Neural crest cell (in vitro differentiated cells): ENCODE measurements around the gene INTS6. TPM values are rescaled to one million over a fixed set of nuclear protein-coding genes. Genes with fewer than 3 reads are reported as not detected.

Source experiments
- DNase-seq: peaks from one replicate; pipeline ENCODE4 v3.0.0; 2021; ENCODE audit warnings: low read depth, mixed read lengths, low spot score
- H3K27ac Mint-ChIP-seq: one replicate; pipeline ENCODE4 v1.8.0; 2021; ENCODE audit warnings: mild to moderate bottlenecking, mixed read lengths; ENCODE audit not compliant: unreplicated experiment
- H3K27me3 Mint-ChIP-seq: 2 replicates; pipeline ENCODE4 v1.8.0; 2021; ENCODE audit warnings: low read depth, mild to moderate bottlenecking, mixed read lengths
- H3K36me3 Mint-ChIP-seq: 2 replicates; pipeline ENCODE4 v1.8.0; 2021; ENCODE audit warnings: low read depth, mild to moderate bottlenecking, mixed read lengths
- H3K4me1 Mint-ChIP-seq: 2 replicates; pipeline ENCODE4 v1.8.0; 2021; ENCODE audit warnings: mixed read lengths
- H3K4me3 Mint-ChIP-seq: one replicate; pipeline ENCODE4 v1.8.0; 2021; ENCODE audit warnings: mild to moderate bottlenecking, mixed read lengths
- H3K9me3 Mint-ChIP-seq: 2 replicates; pipeline ENCODE4 v1.8.0; 2021; ENCODE audit warnings: mixed read lengths
- total RNA-seq: library from RNA; stranded (reverse); gene quantifications from 2 replicates; pipeline ENCODE4 v1.2.1, GENCODE V29; 2021
- TF ChIP-seq, protein P1 (sequence below): fragments of 200-600 bp; sonication (generic); conservative IDR thresholded peaks from 2 replicates; pipeline ENCODE4 v1.5.0; 2021; ENCODE audit warnings: antibody characterized with exemption, mild to moderate bottlenecking

Gene INTS6
- total RNA-seq, 1 donor from 2014 or later, result 38.1 TPM

DNA sequence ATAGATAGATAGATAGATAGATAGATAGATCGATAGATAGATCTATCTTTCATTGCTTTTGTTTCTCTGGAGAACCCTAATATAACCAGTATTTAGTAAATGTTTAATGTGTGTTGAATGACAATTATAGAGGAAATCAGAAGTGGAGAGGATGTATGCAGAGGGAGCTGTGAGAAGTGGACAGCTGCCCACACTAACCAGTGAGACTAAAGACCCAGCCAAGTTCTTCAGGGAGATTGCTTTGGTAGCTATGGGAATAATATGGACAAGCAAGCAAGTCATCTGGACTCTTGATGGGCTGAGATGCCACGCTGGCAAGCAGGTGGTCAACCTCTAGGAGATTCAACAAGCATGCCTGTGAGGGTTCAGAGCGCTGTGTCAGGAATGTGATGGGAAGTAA is 14.9 kb upstream of the INTS6 start:
- Mint-ChIP-seq H3K4me1 (no peaks in the 10 kb centered on the region), H3K27me3 (no peaks in the 10 kb centered on the region), H3K4me3 (no peak overlapping the region), H3K36me3 (no peaks in the 10 kb centered on the region), H3K9me3 (no peaks in the 10 kb centered on the region), H3K27ac (no peak overlapping the region)
- no peak for DNase-seq
- TF ChIP-seq, protein P1, sequence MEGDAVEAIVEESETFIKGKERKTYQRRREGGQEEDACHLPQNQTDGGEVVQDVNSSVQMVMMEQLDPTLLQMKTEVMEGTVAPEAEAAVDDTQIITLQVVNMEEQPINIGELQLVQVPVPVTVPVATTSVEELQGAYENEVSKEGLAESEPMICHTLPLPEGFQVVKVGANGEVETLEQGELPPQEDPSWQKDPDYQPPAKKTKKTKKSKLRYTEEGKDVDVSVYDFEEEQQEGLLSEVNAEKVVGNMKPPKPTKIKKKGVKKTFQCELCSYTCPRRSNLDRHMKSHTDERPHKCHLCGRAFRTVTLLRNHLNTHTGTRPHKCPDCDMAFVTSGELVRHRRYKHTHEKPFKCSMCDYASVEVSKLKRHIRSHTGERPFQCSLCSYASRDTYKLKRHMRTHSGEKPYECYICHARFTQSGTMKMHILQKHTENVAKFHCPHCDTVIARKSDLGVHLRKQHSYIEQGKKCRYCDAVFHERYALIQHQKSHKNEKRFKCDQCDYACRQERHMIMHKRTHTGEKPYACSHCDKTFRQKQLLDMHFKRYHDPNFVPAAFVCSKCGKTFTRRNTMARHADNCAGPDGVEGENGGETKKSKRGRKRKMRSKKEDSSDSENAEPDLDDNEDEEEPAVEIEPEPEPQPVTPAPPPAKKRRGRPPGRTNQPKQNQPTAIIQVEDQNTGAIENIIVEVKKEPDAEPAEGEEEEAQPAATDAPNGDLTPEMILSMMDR, result no peak

DNA sequence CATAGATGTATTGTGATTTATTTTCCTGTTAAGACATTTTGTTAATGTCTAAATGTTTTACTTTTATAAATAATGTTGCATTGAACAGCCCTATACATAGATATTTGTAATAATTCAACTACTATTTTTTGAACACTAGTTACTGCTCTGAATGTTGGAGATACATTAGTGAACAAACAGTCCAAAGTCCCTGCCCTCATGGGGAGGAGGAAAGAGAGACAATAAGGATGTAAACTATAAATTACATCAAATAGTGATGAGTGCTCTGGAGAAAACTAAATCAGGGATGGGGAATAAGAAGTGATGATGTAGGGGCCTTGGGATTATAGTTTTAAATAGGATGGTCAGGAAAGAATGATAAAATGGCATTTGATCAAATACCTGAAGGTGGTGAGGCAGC is 12.3 kb upstream of the INTS6 start:
- no peak for DNase-seq
- no peak overlapping the region for H3K4me3 Mint-ChIP-seq
- no peaks in the 10 kb centered on the region for H3K27me3 Mint-ChIP-seq
- TF ChIP-seq, protein P1, result no peak
- no peaks in the 10 kb centered on the region for H3K36me3 Mint-ChIP-seq
- H3K9me3 Mint-ChIP-seq, result no peaks in the 10 kb centered on the region
- H3K4me1 Mint-ChIP-seq, result no peaks in the 10 kb centered on the region
- no peak overlapping the region for H3K27ac Mint-ChIP-seq

DNA sequence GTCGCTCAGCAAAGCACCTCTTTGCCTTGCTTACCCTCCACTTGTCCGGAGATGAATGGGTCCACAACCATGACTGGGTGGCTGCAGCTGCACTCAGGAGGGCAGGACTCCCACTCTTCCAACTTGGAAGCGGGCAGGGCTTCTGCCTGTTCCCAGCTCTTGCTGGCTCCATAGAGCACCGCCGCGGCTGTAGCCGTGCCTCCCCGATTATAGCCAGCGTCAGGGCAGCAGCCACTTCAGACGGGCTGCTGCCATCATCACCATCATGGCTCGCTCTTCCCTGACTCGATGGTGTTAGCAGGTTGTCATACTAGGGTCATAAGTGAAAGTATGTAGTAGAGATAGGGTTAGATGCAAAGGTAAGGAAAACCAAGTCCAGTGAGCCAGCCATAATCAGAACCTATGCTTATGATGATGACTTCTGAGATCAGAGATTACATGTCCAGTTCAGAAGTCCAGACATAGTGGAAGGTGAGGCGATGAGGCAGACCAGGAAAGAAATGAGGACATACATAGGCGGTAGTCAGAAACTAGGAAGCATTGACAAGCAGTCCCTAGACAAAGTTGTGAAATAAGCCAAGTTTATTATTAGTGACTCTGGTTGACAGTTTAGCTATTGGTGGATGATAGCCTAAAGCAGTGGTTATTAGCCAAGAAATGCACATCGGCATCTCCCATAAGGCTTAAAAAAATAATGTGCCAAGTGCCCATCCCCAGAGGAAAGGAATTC is 4.4 kb upstream of the INTS6 start:
- TF ChIP-seq, protein P1, result no peak
- H3K9me3 Mint-ChIP-seq, result peaks cover 2% of the 10 kb centered on the region
- no peak for DNase-seq
- no peak overlapping the region for H3K27ac Mint-ChIP-seq
- H3K4me1 Mint-ChIP-seq, result peaks cover 20% of the 10 kb centered on the region
- peaks cover 14% of the 10 kb centered on the region for H3K36me3 Mint-ChIP-seq
- H3K4me3 Mint-ChIP-seq, result peak overlapping the region; percentile 0
- H3K27me3 Mint-ChIP-seq, result peaks cover 2% of the 10 kb centered on the region

DNA sequence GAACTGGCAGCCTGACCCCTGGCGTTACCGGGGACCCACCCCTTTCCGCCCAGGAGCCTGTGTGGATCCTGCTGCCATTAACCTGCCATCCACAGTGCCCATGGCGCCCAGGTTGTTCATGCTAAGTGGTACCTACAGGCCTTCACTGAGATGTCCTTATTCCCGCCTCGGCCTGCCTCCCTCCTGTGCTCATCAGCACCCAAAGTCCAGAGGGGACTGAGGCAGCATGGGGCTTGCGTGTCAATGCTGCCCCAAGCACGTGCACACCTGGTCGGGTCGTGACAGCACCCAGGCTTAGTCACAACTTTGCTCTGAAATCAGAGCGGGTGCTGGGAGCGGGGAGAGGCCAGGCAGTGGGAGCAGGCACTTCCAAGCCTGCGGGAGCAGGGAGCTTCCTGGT is 3.7 kb upstream of the INTS6 start:
- H3K4me1 Mint-ChIP-seq, result peaks cover 20% of the 10 kb centered on the region

DNA sequence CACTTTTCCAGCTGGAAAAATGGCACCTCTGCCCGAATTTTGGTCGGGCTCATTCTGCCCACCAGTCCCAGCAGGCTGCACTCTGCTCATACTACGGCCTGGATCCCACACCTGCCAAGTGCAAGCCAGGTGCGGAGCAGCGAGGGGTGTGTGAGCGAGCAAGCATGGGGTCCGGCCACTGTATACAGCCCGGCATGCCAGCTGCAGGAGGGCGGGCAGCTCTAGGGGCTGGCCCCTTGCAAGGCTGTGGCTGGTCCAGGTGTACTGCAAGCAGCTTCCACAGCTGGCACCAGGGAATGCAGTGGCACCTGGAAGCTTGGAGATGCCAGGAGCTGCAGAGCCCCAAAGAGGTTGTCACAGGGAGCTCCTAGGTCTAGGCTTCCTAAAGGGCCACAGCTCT is 2.7 kb upstream of the INTS6 start:
- peaks cover 2% of the 10 kb centered on the region for H3K27me3 Mint-ChIP-seq
- no peak for DNase-seq
- H3K36me3 Mint-ChIP-seq, result peaks cover 14% of the 10 kb centered on the region
- H3K27ac Mint-ChIP-seq, result no peak overlapping the region
- peaks cover 29% of the 10 kb centered on the region for H3K4me1 Mint-ChIP-seq
- TF ChIP-seq, protein P1, result no peak
- peaks cover 2% of the 10 kb centered on the region for H3K9me3 Mint-ChIP-seq
- no peak overlapping the region for H3K4me3 Mint-ChIP-seq

More for the DNA sequence above, 3.7 kb upstream of the INTS6 start:
- peaks cover 2% of the 10 kb centered on the region for H3K27me3 Mint-ChIP-seq
- DNase-seq, result no peak
- TF ChIP-seq, protein P1, result no peak
- H3K36me3 Mint-ChIP-seq, result peaks cover 14% of the 10 kb centered on the region
- H3K4me3 Mint-ChIP-seq, result no peak overlapping the region
- peaks cover 2% of the 10 kb centered on the region for H3K9me3 Mint-ChIP-seq
- no peak overlapping the region for H3K27ac Mint-ChIP-seq
